ENCODE data around the gene ELF4. TPM values are rescaled to one million over a fixed set of nuclear protein-coding genes. Genes with fewer than 3 reads are reported as not detected.

Gene ELF4
- total RNA-seq, 1 experiment from 2014 or later = 0.81 TPM

DNA sequence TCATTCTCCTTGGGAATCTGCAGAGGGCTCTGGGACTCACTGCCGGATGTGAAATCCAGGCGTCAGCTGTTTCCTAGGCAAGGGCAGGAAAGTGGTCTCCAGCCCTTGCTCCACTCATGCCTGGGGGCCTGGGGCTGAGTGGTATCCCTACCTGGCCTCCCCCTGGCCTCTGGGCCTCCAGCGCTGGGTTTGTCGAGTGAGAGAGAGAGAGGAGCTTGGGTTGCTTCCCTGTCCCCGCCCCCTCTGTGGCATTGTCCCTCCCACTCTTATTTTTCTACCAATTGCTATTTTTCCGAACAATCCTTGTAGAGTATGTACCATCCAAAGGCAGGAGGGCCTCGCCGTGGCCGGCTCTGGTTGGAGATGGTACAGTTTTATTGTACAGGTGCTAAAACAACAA is 53.1 kb downstream of the ELF4 start:
- H3K9ac ChIP-seq (ENCODE audit: extremely low read depth, insufficient read length, low read length) = no peak overlapping the region
- no peak overlapping the region for H4K5ac ChIP-seq (ENCODE audit: insufficient read length, low read depth, low read length)
- H2BK15ac ChIP-seq (ENCODE audit: low read depth, low read length) = no peak overlapping the region
- H3K4me2 ChIP-seq (ENCODE audit: insufficient read depth, insufficient read length, low read length) = no peak overlapping the region
- no peaks in the 10 kb centered on the region for H3K79me1 ChIP-seq (ENCODE audit: insufficient read depth, low read depth, low read length, poor library complexity, severe bottlenecking)
- H2BK5ac ChIP-seq (ENCODE audit: insufficient read length, low read length) = no peak overlapping the region
- WGBS (ENCODE audit: extremely low coverage, insufficient read length, low lambda C conversion rate) = no CpG with 5 or more reads among the region's 9 CpGs
- no peak overlapping the region for H3T11ph ChIP-seq (ENCODE audit: low read length)
- H4K8ac ChIP-seq (replicated peaks; ENCODE audit: insufficient read length, low read depth, low read length) = no peak overlapping the region
- no peaks in the 10 kb centered on the region; the same call in 1 of the 2 replicates for H3K4me1 ChIP-seq (ENCODE audit: insufficient read depth, low read length)
- H2AK5ac ChIP-seq (ENCODE audit: insufficient read length, low read length) = no peak overlapping the region
- H2BK12ac ChIP-seq (ENCODE audit: insufficient read length, low read depth, low read length) = no peak overlapping the region
- H3K79me2 ChIP-seq (ENCODE audit: insufficient read depth, low read length) = no peaks in the 10 kb centered on the region
- Mint-ChIP-seq H3K36me3 (ENCODE audit: insufficient read depth in 1 of 3, low read depth in 3 of 3) (peaks cover 2 to 25% (median 8%) of the 10 kb centered on the region in 3 experiments; a peak in 6 of 7 replicates), H3K9me3 (peaks cover 0 to 68% of the 10 kb centered on the region in 2 experiments; a peak in 3 of 5 replicates), H3K4me3 (no peak overlapping the region; a peak in 2 of 5 replicates), H3K27ac (no peak overlapping the region), H3K4me1 (peaks cover 2 to 22% of the 10 kb centered on the region in 2 experiments; a peak in 3 of 4 replicates), H3K27me3 (ENCODE audit: low read depth) (peaks cover 41% of the 10 kb centered on the region)
- H4K20me1 ChIP-seq (ENCODE audit: control insufficient read depth, insufficient read depth, insufficient read length) = no peaks in the 10 kb centered on the region
- H2BK120ac ChIP-seq (ENCODE audit: low read depth, low read length, poor library complexity, severe bottlenecking) = no peak overlapping the region
- DNase-seq = no peak
- no peaks in the 10 kb centered on the region for H3K23me2 ChIP-seq (ENCODE audit: insufficient read length, low read depth, low read length, poor library complexity, severe bottlenecking)
- no peak overlapping the region for H3K4ac ChIP-seq (ENCODE audit: low read depth, low read length)
- H3K56ac ChIP-seq (ENCODE audit: insufficient read length, low read depth, low read length) = no peak overlapping the region
- H2AFZ ChIP-seq (ENCODE audit: low read length) = no peak overlapping the region
- H3K27ac ChIP-seq (ENCODE audit: insufficient read length, low read depth, low read length) = no peak overlapping the region
- H4K91ac ChIP-seq (ENCODE audit: insufficient read length, low read depth, low read length) = no peak overlapping the region
- no peaks in the 10 kb centered on the region for H3K9me3 ChIP-seq (ENCODE audit: control insufficient read depth, low read depth, low read length)
- H3K18ac ChIP-seq (ENCODE audit: insufficient read length, low read depth, low read length) = no peak overlapping the region
- no peak overlapping the region for H3K23ac ChIP-seq (ENCODE audit: insufficient read length, low read depth, low read length)
- H3K27me3 ChIP-seq (ENCODE audit: insufficient read depth, low read length) = peaks cover 16% of the 10 kb centered on the region; the same call in 1 of the 2 replicates
- H2BK20ac ChIP-seq (ENCODE audit: low read depth, low read length, poor library complexity, severe bottlenecking) = no peak overlapping the region
- H3K14ac ChIP-seq (ENCODE audit: insufficient read depth, low read length) = no peak overlapping the region
- TF ChIP-seq, protein P1, sequence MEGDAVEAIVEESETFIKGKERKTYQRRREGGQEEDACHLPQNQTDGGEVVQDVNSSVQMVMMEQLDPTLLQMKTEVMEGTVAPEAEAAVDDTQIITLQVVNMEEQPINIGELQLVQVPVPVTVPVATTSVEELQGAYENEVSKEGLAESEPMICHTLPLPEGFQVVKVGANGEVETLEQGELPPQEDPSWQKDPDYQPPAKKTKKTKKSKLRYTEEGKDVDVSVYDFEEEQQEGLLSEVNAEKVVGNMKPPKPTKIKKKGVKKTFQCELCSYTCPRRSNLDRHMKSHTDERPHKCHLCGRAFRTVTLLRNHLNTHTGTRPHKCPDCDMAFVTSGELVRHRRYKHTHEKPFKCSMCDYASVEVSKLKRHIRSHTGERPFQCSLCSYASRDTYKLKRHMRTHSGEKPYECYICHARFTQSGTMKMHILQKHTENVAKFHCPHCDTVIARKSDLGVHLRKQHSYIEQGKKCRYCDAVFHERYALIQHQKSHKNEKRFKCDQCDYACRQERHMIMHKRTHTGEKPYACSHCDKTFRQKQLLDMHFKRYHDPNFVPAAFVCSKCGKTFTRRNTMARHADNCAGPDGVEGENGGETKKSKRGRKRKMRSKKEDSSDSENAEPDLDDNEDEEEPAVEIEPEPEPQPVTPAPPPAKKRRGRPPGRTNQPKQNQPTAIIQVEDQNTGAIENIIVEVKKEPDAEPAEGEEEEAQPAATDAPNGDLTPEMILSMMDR (conservative IDR thresholded peaks at IDR 0.05) = no peak

Measured in H9 (cell line).